Mononuclear cell (primary cell): ENCODE results near the gene CYP2U1. TPM values are rescaled to one million over a fixed set of nuclear protein-coding genes. Genes with fewer than 3 reads are reported as not detected.
A peak's percentile ranks its signal among the peaks of the same experiment; 100 is the strongest.

Source experiments
- H3K27me3 ChIP-seq: 2 replicates; pipeline ENCODE4 v1.6.0; 2011; ENCODE audit warnings: low read length, control low read depth; ENCODE audit not compliant: insufficient read depth
- H3K4me1 ChIP-seq: 2 replicates; pipeline ENCODE4 v1.5.1; 2011; ENCODE audit warnings: mild to moderate bottlenecking, low read length, control low read depth; ENCODE audit not compliant: insufficient read depth
- H3K4me3 ChIP-seq: 2 replicates; pipeline ENCODE4 v1.5.1; 2011; ENCODE audit warnings: mild to moderate bottlenecking, low read length, moderate library complexity
- H3K9me3 ChIP-seq: 2 replicates; pipeline ENCODE4 v1.5.1; 2011; ENCODE audit warnings: low read depth, mild to moderate bottlenecking, control low read depth, low read length
- total RNA-seq: library from RNA; depleted of rRNA; stranded (reverse); fragments of >200 nt; gene quantifications from one replicate; pipeline ENCODE4 v1.2.3, GENCODE V29; 2012

Gene CYP2U1
- total RNA-seq, 1 donor = 4.0 TPM

DNA sequence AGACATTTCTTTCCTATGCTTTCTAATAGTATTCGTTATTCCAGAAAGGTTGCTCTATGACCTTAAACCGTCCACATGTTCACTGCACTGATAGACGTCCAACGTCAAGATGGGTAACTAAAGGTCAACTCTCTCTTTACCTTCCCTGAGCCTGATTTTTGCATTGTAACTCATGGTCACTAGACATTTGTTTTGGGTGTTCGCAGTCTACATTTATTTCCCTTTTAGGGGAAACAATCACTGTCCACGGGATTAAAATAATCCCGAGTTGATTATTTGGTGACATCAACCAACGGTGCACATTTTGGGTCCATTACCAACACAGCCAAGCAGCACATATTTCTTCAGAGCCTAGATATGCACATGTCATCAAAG, 57.8 kb downstream of the CYP2U1 start:
- Histone ChIP-seq H3K4me3 (peak overlapping the region; percentile 79), H3K9me3 (no peaks in the 10 kb centered on the region), H3K27me3 (no peaks in the 10 kb centered on the region), H3K4me1 (peaks cover 38% of the 10 kb centered on the region)

GRCh38 chr4:107989537-107990386, 58.4 kb downstream of the CYP2U1 start, which contains the start of gene HADH:
Gene HADH (plus strand): TSS chr4:107989889. CDS start chr4:107989933, 44 bp downstream.
- Histone ChIP-seq H3K27me3 (no peaks in the 10 kb centered on the region), H3K4me1 (peaks cover 42% of the 10 kb centered on the region), H3K9me3 (no peaks in the 10 kb centered on the region), H3K4me3 (peak within 1 kb of the TSS; percentile 79)

GRCh38 chr4:107991945-107992630, 60.7 kb downstream of the CYP2U1 start:
- Histone ChIP-seq H3K9me3 (no peaks in the 10 kb centered on the region), H3K27me3 (no peaks in the 10 kb centered on the region), H3K4me3 (no peak overlapping the region), H3K4me1 (peaks cover 42% of the 10 kb centered on the region)

DNA sequence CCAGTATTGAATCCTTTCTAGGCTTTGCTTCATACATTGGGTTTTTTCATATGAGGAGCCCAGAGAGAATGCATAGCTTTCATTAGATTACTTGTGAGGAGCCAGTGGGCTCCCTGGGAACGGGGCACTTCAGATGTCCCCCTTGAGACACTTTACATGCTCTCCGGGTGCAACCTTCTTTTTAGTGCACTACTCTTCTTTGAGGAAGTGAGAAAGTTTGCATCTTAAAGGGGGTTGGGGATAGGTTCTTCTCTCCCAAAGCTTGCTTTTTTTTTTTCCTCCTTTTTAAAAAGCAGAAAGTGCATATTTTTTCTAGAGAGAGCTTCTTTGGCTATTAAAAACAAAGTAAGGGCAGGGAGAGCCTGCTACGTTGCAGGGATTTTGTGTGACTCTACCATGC, 62.6 kb downstream of the CYP2U1 start:
- Histone ChIP-seq H3K4me1 (peaks cover 38% of the 10 kb centered on the region), H3K9me3 (no peaks in the 10 kb centered on the region), H3K27me3 (no peaks in the 10 kb centered on the region), H3K4me3 (no peak overlapping the region)

GRCh38 chr4:107994894-107995293, 63.5 kb downstream of the CYP2U1 start:
- Histone ChIP-seq H3K9me3 (no peaks in the 10 kb centered on the region), H3K4me1 (peaks cover 33% of the 10 kb centered on the region), H3K4me3 (no peak overlapping the region), H3K27me3 (no peaks in the 10 kb centered on the region)

GRCh38 chr4:107996949-107997788, 65.8 kb downstream of the CYP2U1 start:
- no peaks in the 10 kb centered on the region for H3K27me3 ChIP-seq
- peaks cover 17% of the 10 kb centered on the region for H3K4me1 ChIP-seq
- no peaks in the 10 kb centered on the region for H3K9me3 ChIP-seq
- H3K4me3 ChIP-seq = no peak overlapping the region

GRCh38 chr4:107997794-107998193, 66.4 kb downstream of the CYP2U1 start:
- H3K9me3 ChIP-seq = no peaks in the 10 kb centered on the region
- H3K4me1 ChIP-seq = peaks cover 14% of the 10 kb centered on the region
- H3K27me3 ChIP-seq = no peaks in the 10 kb centered on the region
- no peak overlapping the region for H3K4me3 ChIP-seq

GRCh38 chr4:107999932-108000539, 68.7 kb downstream of the CYP2U1 start:
- Histone ChIP-seq H3K9me3 (no peaks in the 10 kb centered on the region), H3K4me1 (peaks cover 3% of the 10 kb centered on the region), H3K27me3 (no peaks in the 10 kb centered on the region), H3K4me3 (no peak overlapping the region)

GRCh38 chr4:108001540-108002135, 70.3 kb downstream of the CYP2U1 start:
- H3K4me1 ChIP-seq = peaks cover 3% of the 10 kb centered on the region
- no peaks in the 10 kb centered on the region for H3K9me3 ChIP-seq
- H3K4me3 ChIP-seq = no peak overlapping the region
- H3K27me3 ChIP-seq = no peaks in the 10 kb centered on the region

Other genes with a start within 250 kb of the CYP2U1 start
- 16.0 TPM for gene PAPSS1, start 211.3 kb upstream of the CYP2U1 start, total RNA-seq
- gene SGMS2, start 106.6 kb upstream of the CYP2U1 start, total RNA-seq = 8.6 TPM
- 5.7 TPM for gene HADH, start 58.3 kb downstream of the CYP2U1 start, total RNA-seq
- gene LEF1, start 237.4 kb downstream of the CYP2U1 start, total RNA-seq = 327 TPM